GM21381 (cell line): ENCODE data around the gene PLA2G4D.

ENCODE experiments used
- ATAC-seq: cut with Tn5 transposase; IDR thresholded peaks from one replicate; pipeline ENCODE4 v1.9.1; 2021; ENCODE audit warnings: mild to moderate bottlenecking, moderate library complexity; ENCODE audit not compliant: unreplicated experiment

Gene PLA2G4D

DNA sequence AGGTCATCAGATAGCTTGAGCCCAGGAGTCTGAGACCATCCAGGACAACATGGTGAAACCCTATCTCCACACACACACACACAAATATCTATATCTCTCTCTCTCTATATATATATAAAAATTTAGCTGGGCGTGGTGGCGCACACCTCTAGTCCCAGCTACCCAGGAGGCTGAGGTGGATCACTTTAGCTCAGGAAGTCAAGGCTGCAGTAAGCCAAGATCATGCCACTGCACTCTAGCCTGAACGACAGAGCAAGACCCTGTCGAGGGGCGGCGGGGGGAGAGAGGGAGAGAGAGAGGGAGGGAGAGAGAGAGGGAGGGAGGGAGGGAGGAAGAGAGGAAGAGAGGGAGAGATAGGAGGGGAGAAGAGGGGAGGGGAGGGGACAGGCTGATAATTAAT is 34.1 kb upstream of the PLA2G4D start:
- ATAC-seq, result no peak

DNA sequence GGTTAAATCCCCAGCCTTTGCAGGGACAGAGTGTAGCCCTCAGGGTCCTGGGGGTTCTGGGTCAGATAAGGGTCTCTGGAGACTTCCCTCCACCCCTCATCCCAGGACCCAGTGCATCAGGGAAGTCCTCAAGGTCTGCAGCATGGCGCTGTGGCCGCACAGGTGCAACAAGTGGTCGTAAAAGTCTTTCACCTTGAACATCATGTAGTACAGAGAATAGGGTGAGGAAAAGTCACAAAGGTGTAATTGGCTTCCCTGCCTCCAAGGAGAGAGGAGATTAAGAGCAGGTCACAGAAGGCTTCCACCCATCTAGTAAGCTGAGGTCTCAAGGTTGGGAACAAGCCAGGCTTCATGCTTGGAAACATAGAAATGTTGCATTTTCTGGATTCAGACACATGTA is 29.2 kb upstream of the PLA2G4D start:
- ATAC-seq, result no peak

DNA sequence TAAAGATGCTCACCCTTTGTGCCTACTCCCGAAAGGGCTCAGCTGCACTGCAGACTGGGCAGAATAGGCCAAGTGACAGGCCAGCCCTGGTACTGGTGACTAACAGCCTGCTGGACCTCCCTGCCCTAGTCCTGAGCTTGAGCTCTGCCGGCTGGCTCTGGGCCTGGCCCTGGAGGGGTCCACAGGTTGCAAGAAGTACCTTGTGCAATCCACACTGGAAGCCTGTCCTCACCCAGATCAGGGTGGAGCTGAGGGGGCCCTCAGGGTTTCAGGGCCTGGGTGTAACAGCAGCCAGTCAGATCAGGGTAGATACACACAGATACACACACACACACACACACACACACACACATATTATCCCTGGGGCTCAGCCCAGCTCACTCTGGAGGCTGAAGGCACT is 27.3 kb upstream of the PLA2G4D start:
- no peak for ATAC-seq

DNA sequence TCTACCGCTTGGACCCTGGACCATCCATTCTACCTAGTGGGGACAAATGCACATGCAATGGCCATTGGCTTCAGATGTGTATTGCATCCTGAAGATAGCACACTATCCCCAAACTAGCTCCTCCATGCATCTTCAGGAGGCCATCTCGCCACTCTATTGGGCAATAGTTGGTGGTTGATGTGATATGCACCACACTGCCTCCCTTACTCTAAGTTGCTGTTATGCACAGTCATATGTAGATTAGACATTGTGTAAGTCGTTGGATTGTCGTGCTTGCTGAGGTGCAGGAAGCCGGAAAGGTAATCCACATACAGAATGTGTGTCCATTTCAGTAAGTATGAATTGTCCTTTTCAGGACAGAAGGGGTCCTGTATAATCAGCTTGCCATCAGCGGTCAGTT is 26.7 kb upstream of the PLA2G4D start:
- ATAC-seq, result no peak

DNA sequence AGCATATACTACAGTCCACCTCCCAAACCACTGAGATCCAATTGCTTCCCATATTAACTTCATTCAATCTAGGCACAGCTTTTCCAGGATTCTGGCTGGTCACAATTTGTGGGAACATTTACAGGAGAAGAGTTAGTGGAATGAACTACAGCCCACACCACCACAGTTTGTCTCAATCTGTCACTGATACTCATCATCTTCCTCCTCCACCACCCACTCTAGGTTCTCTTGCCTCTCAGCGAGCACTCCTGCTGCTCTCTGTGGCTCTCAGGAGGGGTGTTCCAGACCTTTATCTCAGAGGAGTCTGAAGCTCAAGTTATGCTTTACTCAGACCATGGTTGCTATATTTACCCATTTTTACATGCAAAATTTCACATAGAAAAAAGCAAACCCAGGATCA is 25.9 kb upstream of the PLA2G4D start:
- ATAC-seq, result no peak

DNA sequence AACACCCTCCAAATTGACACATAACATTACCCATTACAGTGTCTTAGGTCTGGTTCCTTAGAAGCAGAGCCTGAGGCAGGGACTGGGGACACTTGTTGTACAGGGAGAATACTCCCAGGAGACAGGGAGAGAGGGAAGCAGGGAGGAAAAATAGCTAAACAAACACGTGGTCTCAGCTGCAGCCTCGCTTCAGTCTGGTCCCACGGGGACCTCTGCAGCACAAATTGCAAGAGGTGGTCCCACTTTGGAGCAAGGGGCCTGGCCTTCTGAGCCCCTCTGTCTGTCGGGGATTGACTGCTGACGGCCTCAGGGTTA is 25.0 kb upstream of the PLA2G4D start:
- no peak for ATAC-seq

DNA sequence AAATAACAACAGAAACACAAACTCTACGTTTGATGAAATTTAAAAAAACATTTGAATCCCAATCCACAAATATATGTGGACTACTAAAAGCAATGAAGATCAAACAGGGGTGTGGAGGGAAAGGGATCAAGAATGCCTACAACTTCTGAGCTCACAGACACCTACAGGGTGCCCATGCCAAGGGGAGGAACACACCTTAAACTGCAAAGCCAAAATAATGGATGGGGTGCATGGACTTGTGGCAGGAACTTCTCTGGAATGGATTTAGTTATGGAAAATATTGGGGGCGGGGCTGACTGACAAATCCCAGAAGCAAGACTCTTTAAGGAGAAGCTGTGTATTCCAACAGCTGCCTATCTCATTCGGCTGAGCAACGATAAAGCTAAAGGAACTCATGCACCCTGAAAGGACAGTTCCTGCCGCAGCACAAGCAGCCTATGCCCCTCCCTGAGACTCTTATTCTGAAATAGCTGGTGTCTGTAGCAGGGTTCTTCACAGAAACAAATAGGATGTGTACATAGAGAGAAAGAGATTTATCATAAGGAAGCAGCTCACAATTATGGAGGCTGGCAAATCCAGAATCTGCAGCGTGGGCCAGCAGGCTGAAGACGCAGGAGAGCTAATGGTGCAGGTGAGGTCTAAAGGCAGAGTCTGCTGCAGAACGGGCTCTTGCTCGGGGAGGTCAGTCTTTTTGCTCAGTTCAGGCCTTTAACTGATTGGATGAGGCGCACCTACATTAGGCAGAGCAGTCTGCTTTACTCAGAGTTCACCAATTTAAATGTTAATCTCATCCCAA is 24.5 kb upstream of the PLA2G4D start:
- ATAC-seq, result no peak

DNA sequence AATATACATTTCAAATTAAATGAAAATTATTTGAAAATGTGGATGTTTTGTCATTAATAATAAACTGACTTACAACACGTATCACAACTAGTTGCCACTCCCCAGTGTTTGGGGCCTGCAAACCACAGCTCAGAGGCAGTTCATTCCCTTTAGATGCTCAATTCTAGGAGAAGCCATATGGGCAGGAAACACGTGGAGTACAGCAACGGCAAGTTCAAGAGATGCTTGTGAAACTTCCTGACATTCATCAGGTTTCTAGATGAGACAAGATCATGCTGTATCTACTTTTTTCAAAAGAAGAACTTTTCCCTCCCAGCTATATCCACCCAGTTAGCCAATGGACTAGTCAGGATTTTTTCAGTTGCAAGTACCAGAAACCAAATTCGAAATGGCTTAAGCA is 17.6 kb upstream of the PLA2G4D start:
- no peak for ATAC-seq

DNA sequence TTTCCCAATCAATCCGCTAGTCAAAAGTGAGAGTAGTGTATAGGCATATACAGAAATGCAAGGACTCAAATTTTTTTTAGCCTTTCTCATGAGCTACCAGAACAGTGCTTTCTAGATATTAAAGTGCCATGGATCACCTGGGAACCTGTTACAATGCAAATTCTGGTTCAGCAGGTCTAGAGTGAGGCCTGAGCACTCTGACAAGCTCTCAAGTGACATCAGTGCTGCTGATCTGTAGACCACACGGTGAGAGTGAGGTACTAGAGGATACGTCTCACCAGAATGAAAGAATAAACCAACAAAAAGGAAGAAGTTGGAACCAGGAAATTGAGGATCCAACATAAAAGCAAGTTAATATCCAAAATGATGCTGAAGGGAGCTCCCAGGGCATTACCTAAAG is 16.0 kb upstream of the PLA2G4D start:
- ATAC-seq, result no peak

DNA sequence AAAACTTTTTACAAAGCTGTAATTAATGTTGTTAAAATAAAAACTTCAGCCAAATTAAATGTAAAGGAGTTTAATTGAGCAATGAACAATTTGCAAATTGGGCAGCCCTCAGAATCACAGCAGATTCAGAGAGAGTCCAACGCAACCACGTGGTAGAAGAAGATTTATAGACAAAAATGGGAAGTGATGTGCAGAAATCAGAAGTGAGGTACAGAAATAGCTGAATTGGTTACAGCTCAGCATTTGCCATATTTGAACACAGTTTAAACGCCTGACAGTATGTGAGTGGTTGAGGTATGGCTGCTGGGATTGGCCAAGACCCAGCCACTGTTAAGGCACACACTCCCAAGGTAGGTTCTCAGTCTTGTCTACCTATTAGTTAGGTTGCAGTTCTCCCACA is 14.4 kb upstream of the PLA2G4D start:
- ATAC-seq, result no peak

DNA sequence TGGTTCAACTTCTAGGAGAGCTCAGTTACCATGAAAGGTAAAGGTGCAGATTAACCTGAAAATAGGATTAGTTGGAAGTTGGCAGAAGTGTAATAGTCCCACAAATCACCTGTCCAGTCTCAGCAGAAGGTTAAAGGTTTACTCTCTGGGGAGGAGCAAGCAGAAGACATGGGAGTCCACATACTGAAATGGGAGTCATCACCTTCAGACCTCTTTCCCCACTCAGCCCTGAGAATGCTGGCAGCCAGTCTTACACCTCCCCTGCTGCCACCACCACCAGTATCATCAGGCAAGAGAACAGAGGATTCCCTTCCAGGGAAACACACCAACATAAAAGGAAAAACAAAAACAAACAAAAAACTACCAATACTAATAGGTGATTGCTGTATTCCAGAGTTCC is 13.8 kb upstream of the PLA2G4D start:
- ATAC-seq, result no peak

DNA sequence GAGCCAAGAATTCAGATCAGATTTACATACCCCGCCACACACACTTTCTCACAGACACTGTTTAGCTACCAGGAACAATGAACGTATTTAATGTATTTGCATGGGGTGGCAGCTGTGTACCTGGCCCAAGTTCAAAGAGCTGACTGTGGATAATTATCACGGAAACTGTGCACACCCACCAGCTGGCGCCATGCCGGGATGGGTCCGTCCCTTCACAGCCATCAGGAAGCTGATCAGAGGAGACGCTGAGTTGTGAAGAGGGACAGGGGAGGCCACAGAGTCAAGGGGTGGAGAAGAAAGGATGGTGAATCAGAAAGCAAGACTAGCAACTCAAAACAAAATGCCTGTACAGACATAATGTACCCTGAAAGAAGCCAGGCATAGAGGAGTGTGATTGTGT is 13.1 kb upstream of the PLA2G4D start:
- no peak for ATAC-seq

DNA sequence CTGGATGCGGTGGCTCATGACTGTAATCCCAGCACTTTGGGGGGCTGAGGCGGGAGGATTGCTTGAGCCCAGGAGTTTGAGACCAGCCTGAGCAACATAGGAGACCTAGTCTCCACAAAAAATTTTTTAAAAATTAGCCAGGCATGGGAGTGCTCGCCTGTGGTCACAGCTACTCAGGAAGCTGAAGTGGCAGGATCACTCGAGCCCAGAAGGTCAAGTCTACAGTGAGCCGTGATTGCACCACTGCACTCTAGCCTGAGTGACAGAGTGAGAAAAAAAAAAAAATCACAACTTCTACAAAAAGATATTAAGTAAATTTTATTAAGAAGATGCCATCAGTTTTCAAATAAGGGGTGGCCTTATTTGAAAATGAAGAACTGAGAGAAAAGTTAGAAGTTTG is 11.9 kb upstream of the PLA2G4D start:
- no peak for ATAC-seq

DNA sequence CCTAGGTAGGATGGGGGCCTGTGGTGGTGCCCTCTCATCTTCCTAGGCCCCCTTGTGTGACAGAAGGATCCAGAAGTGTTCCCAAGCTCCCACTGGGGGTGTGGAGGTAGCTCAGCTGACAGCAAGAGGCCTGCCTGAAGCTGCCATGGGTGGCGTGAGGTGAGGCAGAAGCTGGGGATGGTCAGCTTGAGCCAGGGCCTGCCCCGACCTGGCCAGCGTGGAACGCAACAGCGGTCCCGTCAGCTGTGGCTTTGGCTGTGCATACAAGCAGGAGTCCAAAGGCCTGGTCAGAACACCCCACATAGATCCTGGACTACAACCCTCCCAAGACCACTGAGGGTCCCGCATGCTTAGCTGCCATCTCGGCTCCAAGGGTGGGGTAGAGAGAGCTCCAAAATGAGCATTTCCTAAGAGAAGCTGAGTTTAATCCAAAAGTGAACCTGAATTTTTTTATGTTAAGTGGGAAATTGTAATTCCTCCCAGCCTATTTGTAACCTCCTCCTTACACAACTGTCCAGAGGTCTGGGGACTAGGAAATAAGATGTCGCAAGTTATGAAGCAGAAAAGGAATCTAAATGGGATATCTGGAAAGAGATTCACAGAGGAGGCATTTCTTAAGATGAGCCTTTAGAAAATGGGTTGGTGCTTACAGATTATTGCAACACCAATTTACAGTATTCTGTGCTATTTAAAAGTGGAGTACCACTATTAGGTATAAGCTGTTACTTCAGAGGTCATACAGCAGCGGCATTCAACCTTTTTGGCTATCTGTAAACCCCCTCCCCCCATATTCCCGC is 9.9 kb upstream of the PLA2G4D start:
- ATAC-seq, result no peak

DNA sequence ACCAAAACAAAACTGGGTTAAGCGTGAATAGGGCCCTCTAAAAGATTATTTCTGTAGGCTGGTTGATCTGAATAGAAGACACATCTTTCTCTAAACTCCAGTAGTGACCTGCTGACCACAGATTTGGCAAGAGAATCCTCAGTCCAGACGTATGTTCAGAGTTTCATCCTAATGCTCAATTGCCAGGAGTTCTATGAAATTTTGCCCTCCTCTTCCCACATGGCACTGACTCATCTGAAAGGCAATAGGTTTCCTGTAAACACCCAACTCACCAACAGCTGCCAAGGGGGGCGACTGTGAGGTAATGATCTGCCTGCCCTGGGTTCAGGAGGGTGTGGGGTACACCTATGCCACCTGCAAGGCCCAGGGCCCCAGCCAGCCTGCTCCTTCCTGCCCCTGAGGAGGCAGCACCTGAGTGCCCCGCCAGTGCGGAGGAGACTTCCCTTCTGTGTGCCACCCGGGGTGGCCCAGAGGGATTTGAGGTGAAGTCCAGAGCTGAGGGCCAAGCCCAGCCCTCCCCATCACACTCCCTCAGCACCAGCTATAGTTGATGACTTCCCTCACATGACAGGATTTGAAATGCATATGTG is 8.4 kb upstream of the PLA2G4D start:
- no peak for ATAC-seq

DNA sequence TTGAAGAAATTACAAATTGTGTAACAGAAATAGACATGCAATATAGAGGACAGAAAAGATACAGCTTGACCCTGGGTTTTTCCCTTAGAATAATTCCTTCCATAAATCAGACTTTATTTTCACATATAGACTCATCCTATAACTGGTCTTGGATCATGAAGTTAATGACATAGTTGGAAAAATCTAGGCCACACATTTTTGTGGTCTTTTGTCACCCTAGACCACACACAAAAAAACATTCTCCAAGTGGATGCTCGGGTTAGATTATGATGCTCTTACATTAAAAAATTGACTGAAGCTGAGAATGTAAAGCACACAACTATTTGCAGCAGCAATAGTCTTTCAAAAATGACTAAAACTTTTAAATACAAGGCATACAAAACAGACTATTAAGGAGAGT is 7.5 kb upstream of the PLA2G4D start:
- no peak for ATAC-seq

DNA sequence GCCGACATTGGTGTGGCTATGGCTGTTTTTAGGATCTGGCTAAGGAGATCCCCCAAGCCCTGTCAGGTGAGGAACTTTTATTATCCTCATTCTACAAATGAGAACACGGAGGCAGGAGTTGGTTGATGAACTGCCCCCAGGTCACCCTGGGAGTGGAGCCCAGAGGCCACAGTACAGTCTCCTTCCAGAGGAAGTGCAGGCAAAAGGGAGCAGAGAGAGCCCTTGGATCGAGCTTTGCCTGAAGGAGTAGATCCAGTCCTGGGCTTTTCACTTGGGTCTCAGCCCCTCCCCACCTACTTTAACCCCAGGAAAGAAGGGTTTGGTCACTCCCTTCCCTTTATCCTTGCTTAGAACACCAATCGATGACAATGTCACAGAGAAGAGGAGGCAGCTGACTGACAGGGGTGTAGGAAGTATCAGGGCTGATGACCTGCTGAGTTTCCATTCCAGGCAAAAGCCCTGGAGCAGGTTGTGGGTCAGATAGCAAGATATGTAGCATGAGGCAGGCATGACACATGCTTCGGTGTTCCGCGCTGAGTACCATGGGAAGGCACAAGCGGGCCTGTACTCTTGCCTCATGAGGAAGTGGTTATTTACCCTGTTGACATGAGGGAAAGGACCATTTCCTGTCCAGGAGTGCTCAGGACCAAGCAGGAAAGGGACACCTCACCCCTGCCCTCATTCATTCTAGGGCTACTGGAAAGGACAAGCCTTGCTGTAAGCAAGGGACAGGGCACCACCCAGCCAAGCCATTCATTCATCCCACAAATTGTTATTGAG is 5.8 kb upstream of the PLA2G4D start:
- no peak for ATAC-seq

DNA sequence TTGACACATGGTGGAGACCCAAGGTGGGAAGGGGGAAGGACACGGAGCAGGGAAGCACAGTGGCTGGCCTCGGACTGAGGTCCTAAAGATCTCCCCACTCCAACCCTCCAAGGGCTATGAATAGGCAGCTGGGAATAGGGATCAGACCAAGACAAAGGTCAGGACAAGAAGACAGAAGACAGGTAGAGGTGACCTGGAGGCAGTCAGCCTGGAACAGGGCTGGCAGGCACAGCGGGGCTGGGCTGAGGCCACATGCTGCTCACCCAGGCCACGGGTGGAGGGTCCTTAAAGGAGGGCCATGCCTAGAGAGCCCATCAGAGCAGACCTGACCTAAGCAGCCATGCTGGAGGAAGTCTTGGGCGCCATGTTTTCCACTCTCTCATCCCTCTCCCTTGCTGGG is 2.7 kb upstream of the PLA2G4D start:
- ATAC-seq, result no peak

DNA sequence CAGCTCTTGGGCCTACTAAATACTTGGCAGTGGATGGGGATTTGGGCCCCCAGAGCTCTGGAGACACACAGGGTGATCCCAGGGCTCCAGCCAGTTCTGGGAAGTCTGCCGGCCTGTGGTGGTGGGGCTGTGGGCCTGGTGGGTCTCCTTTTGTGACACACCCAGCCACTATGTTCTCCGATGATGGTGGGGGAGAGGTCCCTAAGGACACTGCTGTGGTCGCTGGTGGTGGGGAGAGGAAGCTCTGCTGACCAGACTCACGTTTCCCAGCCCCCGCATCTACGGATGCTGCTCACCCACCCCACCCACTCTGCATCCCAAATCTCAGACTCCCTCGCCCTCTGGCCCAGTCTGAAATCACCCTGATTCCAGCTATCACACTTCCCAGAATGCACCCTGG is 396 bp downstream of the PLA2G4D start:
- ATAC-seq, result no peak

DNA sequence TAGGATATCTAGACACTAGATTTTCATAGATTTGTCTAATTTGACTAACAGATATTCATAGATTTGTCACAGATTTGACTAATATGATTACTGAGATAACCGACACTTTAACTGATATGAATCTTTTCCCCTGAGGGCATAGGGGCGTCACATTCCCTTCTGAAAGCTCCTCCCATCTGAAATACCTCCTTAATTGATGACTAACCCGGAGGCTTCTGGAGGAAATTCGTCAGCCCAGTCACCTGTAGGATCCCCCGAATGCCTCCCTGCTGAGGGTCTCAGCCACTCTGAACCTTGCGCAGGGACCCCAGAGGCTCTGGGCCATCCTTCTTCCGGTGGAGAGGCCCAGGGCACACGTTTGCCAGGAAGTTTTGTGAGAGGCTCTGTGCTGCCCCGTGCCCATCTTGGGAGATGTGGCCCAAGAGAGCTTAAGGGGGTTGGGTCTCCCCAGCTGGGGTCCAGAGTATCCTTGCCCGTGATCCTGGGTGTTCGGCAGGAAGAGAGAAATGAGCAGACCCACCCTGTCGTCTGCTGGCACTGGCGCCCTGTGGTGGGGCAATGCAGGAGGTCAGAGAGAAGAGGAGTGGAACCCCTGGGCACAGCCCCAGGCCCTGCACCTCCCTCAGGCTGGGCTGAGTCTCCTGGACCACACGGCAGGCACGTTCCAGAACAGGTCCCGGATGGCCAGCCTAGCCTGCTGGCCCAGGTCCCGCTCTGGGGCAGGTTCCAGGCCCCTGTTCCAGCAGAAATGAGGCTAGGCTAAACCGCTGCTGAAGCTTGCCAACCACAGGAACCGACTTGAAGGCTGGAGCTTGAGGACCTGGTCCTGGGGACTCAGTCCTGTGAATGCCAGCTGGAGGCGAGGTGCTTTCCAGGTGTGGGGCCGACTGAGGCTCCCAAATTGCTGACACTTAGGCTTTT is 1.7 kb downstream of the PLA2G4D start:
- ATAC-seq, result no peak
